SK-N-SH (cell line): Measurements from ENCODE around the gene FGD2.
A peak's percentile ranks its signal among the peaks of the same experiment; 100 is the strongest.

Source experiments
- CHD2 ChIP-seq: fragments of 150-350 bp; IDR thresholded peaks from 2 replicates; pipeline ENCODE4 v1.6.1; 2018; ENCODE audit warnings: low read length; ENCODE audit not compliant: partially characterized antibody
- ELF1 ChIP-seq: IDR thresholded peaks from 2 replicates; pipeline ENCODE4 v1.4.0; 2012
- EZH2phosphoT487 ChIP-seq: fragments of 200-600 bp; sonication (generic); IDR thresholded peaks from 2 replicates; pipeline ENCODE4 v1.6.1; 2017; ENCODE audit warnings: low read depth, mixed run types, mild to moderate bottlenecking, antibody characterized with exemption, moderate library complexity, borderline replicate concordance
- POLR2AphosphoS5 ChIP-seq: IDR thresholded peaks from 2 replicates; pipeline ENCODE4 v1.6.1; 2012; ENCODE audit warnings: low read depth, low read length
- RAD21 ChIP-seq: IDR thresholded peaks from 2 replicates; pipeline ENCODE4 v1.6.1; 2012; ENCODE audit warnings: mild to moderate bottlenecking, low read length
- RFX5 ChIP-seq: IDR thresholded peaks from 2 replicates; pipeline ENCODE4 v1.6.1; 2012; ENCODE audit warnings: mild to moderate bottlenecking, improper control_type of control experiment, low read length
- SIN3A ChIP-seq: IDR thresholded peaks from 2 replicates; pipeline ENCODE4 v1.6.1; 2012; ENCODE audit warnings: low read depth, mild to moderate bottlenecking, low read length, moderate library complexity, borderline replicate concordance
- SMC3 ChIP-seq: IDR thresholded peaks from 2 replicates; pipeline ENCODE4 v1.6.1; 2012; ENCODE audit warnings: low read depth, low read length, improper control_type of control experiment
- TF ChIP-seq, protein P1 (sequence below): fragments of 200-600 bp; sonication (generic); IDR thresholded peaks from 2 replicates; pipeline ENCODE4 v1.6.1; 2017; ENCODE audit warnings: antibody characterized with exemption, mild to moderate bottlenecking, moderate library complexity
- TF ChIP-seq, protein P2 (sequence below): IDR thresholded peaks from 2 replicates; pipeline ENCODE4 v1.6.1; 2012; ENCODE audit warnings: mild to moderate bottlenecking, low read depth, low read length, moderate library complexity
- TF ChIP-seq, protein P3 (sequence below): IDR thresholded peaks from 2 replicates; pipeline ENCODE4 v1.4.0; 2012; ENCODE audit warnings: low read depth

DNA sequence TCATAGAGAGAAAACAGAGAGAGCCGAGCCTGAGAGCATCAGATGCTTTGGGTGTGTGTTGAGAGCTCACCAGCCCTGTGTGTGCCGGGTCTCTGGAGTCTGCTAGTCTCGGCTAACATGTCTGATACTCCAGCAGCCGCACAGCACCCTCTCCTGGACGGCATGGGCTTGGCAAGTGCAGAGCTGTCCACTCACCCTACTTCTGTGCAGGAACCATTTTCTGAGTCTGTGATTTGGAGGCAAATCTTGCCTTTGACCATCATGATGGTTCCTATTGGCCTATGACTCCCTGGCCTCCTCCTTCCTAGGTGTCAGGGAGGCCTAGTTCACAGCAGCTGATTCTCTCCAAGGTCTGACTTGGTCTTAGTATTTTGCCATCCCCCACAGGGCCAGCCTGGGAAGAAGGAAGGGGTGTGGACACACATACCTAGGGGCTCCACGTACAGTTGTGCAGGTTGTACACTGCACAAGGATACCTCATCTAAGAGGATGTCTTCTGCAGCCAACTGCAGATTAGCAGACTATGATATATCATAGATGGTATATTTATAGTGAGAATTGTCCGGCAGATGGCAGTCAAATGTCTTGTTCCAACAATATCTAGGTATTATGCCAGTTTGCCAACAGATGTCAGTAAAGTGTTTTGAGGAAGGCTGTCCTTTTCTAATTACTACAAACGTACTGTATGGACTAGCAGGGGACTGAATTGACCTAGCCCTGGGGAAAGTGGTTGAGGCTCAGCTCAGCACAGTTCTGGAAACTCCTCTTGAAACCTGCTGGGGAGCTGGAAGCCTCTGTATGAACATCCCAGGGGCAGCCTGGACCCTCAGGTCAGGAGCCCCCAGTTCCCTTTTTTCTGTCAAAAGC is 13.0 kb downstream of the FGD2 start:
- TF ChIP-seq SMC3 (peak; percentile 85), RAD21 (peak; percentile 94), POLR2AphosphoS5 (0 out of 2 replicates have a peak, but pooled peaks have one; percentile 19), RFX5 (no peak), CHD2 (peak; percentile 91), EZH2phosphoT487 (no peak), ELF1 (no peak), SIN3A (0 out of 2 replicates have a peak, but pooled peaks have one; percentile 8)
- TF ChIP-seq, protein P1, sequence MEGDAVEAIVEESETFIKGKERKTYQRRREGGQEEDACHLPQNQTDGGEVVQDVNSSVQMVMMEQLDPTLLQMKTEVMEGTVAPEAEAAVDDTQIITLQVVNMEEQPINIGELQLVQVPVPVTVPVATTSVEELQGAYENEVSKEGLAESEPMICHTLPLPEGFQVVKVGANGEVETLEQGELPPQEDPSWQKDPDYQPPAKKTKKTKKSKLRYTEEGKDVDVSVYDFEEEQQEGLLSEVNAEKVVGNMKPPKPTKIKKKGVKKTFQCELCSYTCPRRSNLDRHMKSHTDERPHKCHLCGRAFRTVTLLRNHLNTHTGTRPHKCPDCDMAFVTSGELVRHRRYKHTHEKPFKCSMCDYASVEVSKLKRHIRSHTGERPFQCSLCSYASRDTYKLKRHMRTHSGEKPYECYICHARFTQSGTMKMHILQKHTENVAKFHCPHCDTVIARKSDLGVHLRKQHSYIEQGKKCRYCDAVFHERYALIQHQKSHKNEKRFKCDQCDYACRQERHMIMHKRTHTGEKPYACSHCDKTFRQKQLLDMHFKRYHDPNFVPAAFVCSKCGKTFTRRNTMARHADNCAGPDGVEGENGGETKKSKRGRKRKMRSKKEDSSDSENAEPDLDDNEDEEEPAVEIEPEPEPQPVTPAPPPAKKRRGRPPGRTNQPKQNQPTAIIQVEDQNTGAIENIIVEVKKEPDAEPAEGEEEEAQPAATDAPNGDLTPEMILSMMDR = peak; percentile 92
- TF ChIP-seq, protein P2, sequence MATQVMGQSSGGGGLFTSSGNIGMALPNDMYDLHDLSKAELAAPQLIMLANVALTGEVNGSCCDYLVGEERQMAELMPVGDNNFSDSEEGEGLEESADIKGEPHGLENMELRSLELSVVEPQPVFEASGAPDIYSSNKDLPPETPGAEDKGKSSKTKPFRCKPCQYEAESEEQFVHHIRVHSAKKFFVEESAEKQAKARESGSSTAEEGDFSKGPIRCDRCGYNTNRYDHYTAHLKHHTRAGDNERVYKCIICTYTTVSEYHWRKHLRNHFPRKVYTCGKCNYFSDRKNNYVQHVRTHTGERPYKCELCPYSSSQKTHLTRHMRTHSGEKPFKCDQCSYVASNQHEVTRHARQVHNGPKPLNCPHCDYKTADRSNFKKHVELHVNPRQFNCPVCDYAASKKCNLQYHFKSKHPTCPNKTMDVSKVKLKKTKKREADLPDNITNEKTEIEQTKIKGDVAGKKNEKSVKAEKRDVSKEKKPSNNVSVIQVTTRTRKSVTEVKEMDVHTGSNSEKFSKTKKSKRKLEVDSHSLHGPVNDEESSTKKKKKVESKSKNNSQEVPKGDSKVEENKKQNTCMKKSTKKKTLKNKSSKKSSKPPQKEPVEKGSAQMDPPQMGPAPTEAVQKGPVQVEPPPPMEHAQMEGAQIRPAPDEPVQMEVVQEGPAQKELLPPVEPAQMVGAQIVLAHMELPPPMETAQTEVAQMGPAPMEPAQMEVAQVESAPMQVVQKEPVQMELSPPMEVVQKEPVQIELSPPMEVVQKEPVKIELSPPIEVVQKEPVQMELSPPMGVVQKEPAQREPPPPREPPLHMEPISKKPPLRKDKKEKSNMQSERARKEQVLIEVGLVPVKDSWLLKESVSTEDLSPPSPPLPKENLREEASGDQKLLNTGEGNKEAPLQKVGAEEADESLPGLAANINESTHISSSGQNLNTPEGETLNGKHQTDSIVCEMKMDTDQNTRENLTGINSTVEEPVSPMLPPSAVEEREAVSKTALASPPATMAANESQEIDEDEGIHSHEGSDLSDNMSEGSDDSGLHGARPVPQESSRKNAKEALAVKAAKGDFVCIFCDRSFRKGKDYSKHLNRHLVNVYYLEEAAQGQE = peak; percentile 79
- TF ChIP-seq, protein P3, sequence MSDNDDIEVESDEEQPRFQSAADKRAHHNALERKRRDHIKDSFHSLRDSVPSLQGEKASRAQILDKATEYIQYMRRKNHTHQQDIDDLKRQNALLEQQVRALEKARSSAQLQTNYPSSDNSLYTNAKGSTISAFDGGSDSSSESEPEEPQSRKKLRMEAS = no peak
